T47D (cell line): Measurements from ENCODE around the gene GEMIN2.
"Not testable (repeated sequence)": the region's sequence is repeated elsewhere in the genome, so short reads cannot be mapped to it uniquely, and the experiment has no call there.

Experiments used
- DNase-seq, 2 experiments: peaks; one replicate each; pipeline versions ENCODE4 v3.0.0 to v3.0.0-alpha.2; 2011 to 2012; ENCODE audit warnings: low read depth in 1 of 2, low spot score in 1 of 2
- JUND ChIP-seq: IDR thresholded peaks from 2 replicates; pipeline ENCODE4 v1.6.1; 2012; ENCODE audit warnings: low read depth
- in situ Hi-C: cut with HindIII; loops from 2 replicates; pipeline ENCODE4 v1.10.0; 2016; ENCODE audit warnings: low sequenced_read_pairs, low pct_unique_long_range_greater_than_20kb

Gene GEMIN2

GRCh38 chr14:39174560-39175444 is 60.7 kb downstream of the GEMIN2 start, which contains the start of gene PNN:
Gene PNN (plus strand): TSS chr14:39175254. CDS start chr14:39175280, 26 bp downstream.
- DNase-seq: peak; percentile 97 to 100
- TF ChIP-seq JUND: peak; percentile 56; the same call in 1 of the 2 replicates
- in situ Hi-C loops: no loop called here

GRCh38 chr14:39175445-39176262 is 61.5 kb downstream of the GEMIN2 start:
- DNase-seq: peak in 1 of 2 experiments; percentile 35
- in situ Hi-C loops: no loop called here
- no peak for TF ChIP-seq JUND

GRCh38 chr14:39176263-39177167 is 62.4 kb downstream of the GEMIN2 start:
- in situ Hi-C loops: no loop called here
- no peak for TF ChIP-seq JUND

GRCh38 chr14:39177168-39177545 is 63.0 kb downstream of the GEMIN2 start:
- DNase-seq: no peak
- TF ChIP-seq JUND: no peak
- in situ Hi-C loops: no loop called here

More at GRCh38 chr14:39176263-39177167, 62.4 kb downstream of the GEMIN2 start:
- no peak for DNase-seq

- DNase-seq: no peak
- in situ Hi-C loops: no loop called here
- no peak for TF ChIP-seq JUND
Measured at GRCh38 chr14:39179042-39179441, 64.9 kb downstream of the GEMIN2 start.

GRCh38 chr14:39180553-39180952 is 66.4 kb downstream of the GEMIN2 start:
- no peak for TF ChIP-seq JUND
- no peak for DNase-seq
- in situ Hi-C loops: no loop called here

GRCh38 chr14:39181026-39181692 is 67.0 kb downstream of the GEMIN2 start:
- in situ Hi-C loops: no loop called here
- DNase-seq: no peak
- no peak for TF ChIP-seq JUND

- in situ Hi-C loops: no loop called here
- TF ChIP-seq JUND: no peak
- DNase-seq: no peak
Measured at GRCh38 chr14:39181693-39182047, 67.5 kb downstream of the GEMIN2 start.

- in situ Hi-C loops: no loop called here
- TF ChIP-seq JUND: no peak
- no peak for DNase-seq
Measured at GRCh38 chr14:39182770-39183684, 68.9 kb downstream of the GEMIN2 start.

GRCh38 chr14:39183685-39184003 is 69.5 kb downstream of the GEMIN2 start:
- in situ Hi-C loops: not testable (repeated sequence)

More at GRCh38 chr14:39183685-39184003, 69.5 kb downstream of the GEMIN2 start:
- DNase-seq: not testable (repeated sequence)
